ENCODE data around the gene RORB. TPM values are rescaled to one million over a fixed set of nuclear protein-coding genes. Genes with fewer than 3 reads are reported as not detected.

RORB gene
- polyA plus RNA-seq, 3 donors: not detected

DNA sequence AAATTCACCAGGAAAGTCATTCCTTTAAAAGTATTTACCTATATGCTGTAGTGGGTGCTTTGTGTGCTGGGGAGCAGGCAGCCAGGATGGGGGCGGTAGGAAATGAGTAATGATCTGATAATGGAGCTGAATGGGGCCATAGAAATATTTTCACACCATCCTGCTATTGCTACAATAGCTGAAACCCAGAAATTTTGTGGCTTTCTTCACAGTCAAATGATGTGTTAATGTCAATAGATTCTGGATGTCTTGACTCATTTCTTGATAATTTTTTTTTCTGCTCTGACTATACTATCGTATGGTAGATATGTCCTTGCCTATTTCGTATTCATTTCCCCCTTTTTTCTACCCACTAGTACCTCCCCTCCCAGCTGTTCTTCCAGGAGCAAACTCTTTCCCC is 59.5 kb downstream of the RORB start:
- Mint-ChIP-seq H3K9me3 (peaks cover 0 to 2% (median 0%) of the 10 kb centered on the region in 7 donors), H3K36me3 (no peaks in the 10 kb centered on the region), H3K4me1 (peaks cover 22% of the 10 kb centered on the region), H3K4me3 (no peak overlapping the region), H3K27me3 (ENCODE audit: low read depth in 3 of 3) (peaks cover 2 to 6% (median 6%) of the 10 kb centered on the region in 3 donors), H3K27ac (peak overlapping the region; percentile 2 to 82 (median 67))
- Histone ChIP-seq H3K4me3 (replicated peaks in 1 of 3; ENCODE audit: low read depth in 2 of 3, low read length in 3 of 3) (no peak overlapping the region), H3K27ac (ENCODE audit: low read depth in 1 of 2, low read length in 2 of 2) (peak overlapping the region in 1 of 2 donors; percentile 55), H3K4me1 (ENCODE audit: control insufficient read depth in 1 of 2, insufficient read depth in 2 of 2, low read length in 2 of 2) (peaks cover 19 to 23% of the 10 kb centered on the region in 2 donors), H2AFZ (ENCODE audit: insufficient read depth, low read depth, low read length, poor library complexity, severe bottlenecking) (no peak overlapping the region), H3K27me3 (ENCODE audit: control insufficient read depth in 2 of 2, insufficient read depth in 2 of 2, low read length in 2 of 2) (peaks cover 0 to 3% of the 10 kb centered on the region in 2 donors), H3K4me2 (replicated peaks; ENCODE audit: extremely low read depth, low read length, poor library complexity, severe bottlenecking) (no peak overlapping the region), H3K36me3 (replicated peaks in 1 of 2; ENCODE audit: control insufficient read depth in 1 of 2, insufficient read depth in 2 of 2, low read length in 2 of 2) (no peaks in the 10 kb centered on the region), H3K9ac (ENCODE audit: insufficient read depth, low read length, poor library complexity, severe bottlenecking) (no peak overlapping the region), H3K79me2 (ENCODE audit: insufficient read depth, low read length) (no peaks in the 10 kb centered on the region), H3K9me3 (replicated peaks in 1 of 2; ENCODE audit: control insufficient read depth in 1 of 2, insufficient read depth in 1 of 2, low read length in 2 of 2) (no peaks in the 10 kb centered on the region), H4K20me1 (ENCODE audit: insufficient read depth, low read length) (no peaks in the 10 kb centered on the region)
- WGBS (ENCODE audit: insufficient coverage): 67% methylated on average over 1 of the region's 3 CpGs
- DNase-seq: no peak
- TF ChIP-seq, protein P1, sequence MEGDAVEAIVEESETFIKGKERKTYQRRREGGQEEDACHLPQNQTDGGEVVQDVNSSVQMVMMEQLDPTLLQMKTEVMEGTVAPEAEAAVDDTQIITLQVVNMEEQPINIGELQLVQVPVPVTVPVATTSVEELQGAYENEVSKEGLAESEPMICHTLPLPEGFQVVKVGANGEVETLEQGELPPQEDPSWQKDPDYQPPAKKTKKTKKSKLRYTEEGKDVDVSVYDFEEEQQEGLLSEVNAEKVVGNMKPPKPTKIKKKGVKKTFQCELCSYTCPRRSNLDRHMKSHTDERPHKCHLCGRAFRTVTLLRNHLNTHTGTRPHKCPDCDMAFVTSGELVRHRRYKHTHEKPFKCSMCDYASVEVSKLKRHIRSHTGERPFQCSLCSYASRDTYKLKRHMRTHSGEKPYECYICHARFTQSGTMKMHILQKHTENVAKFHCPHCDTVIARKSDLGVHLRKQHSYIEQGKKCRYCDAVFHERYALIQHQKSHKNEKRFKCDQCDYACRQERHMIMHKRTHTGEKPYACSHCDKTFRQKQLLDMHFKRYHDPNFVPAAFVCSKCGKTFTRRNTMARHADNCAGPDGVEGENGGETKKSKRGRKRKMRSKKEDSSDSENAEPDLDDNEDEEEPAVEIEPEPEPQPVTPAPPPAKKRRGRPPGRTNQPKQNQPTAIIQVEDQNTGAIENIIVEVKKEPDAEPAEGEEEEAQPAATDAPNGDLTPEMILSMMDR (IDR thresholded peaks at IDR 0.05): no peak
- intact Hi-C loops (cut with micrococcal nuclease): no loop called here

DNA sequence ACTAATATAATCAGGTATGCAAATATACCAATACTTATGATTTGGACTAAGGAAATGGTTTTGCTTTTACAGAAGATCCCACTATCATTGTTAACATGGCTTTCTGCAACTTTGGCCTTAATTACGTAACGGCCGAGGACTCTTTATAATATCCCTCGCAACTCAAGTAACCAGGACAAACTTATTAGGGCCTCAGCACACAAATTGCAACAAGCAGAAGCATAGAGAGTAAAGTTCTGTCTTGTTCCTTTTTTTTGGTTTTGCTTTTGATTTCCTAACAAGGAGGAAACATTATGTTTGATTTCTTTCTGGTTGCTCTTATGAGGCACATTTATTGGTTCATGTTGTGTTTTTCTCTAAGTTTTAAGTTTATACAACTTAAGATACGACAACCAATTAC is 60.4 kb downstream of the RORB start:
- TF ChIP-seq, protein P1 (IDR thresholded peaks at IDR 0.05): no peak
- no peaks in the 10 kb centered on the region for H3K36me3 Mint-ChIP-seq
- Histone ChIP-seq H3K9ac (ENCODE audit: insufficient read depth, low read length, poor library complexity, severe bottlenecking) (no peak overlapping the region), H2AFZ (ENCODE audit: insufficient read depth, low read depth, low read length, poor library complexity, severe bottlenecking) (peak overlapping the region; percentile 30), H3K27ac (ENCODE audit: low read depth in 1 of 2, low read length in 2 of 2) (peak overlapping the region in 1 of 2 donors; percentile 55), H3K4me2 (replicated peaks; ENCODE audit: extremely low read depth, low read length, poor library complexity, severe bottlenecking) (peak overlapping the region; percentile 25), H3K79me2 (ENCODE audit: insufficient read depth, low read length) (no peaks in the 10 kb centered on the region), H3K4me3 (replicated peaks in 1 of 3; ENCODE audit: low read depth in 2 of 3, low read length in 3 of 3) (no peak overlapping the region), H3K27me3 (ENCODE audit: control insufficient read depth in 2 of 2, insufficient read depth in 2 of 2, low read length in 2 of 2) (no peaks in the 10 kb centered on the region), H4K20me1 (ENCODE audit: insufficient read depth, low read length) (no peaks in the 10 kb centered on the region), H3K9me3 (replicated peaks in 1 of 2; ENCODE audit: control insufficient read depth in 1 of 2, insufficient read depth in 1 of 2, low read length in 2 of 2) (no peaks in the 10 kb centered on the region), H3K36me3 (replicated peaks in 1 of 2; ENCODE audit: control insufficient read depth in 1 of 2, insufficient read depth in 2 of 2, low read length in 2 of 2) (no peaks in the 10 kb centered on the region), H3K4me1 (ENCODE audit: control insufficient read depth in 1 of 2, insufficient read depth in 2 of 2, low read length in 2 of 2) (peaks cover 19 to 23% of the 10 kb centered on the region in 2 donors)
- intact Hi-C loops (cut with micrococcal nuclease): no loop called here
- DNase-seq: peak; percentile 33 to 39 (median 34)
- no peak overlapping the region for H3K4me3 Mint-ChIP-seq
- peaks cover 22% of the 10 kb centered on the region for H3K4me1 Mint-ChIP-seq
- WGBS (ENCODE audit: insufficient coverage): no CpG with 5 or more reads among the region's 5 CpGs
- H3K27me3 Mint-ChIP-seq (ENCODE audit: low read depth in 3 of 3): peaks cover 2 to 5% (median 5%) of the 10 kb centered on the region in 3 donors
- H3K27ac Mint-ChIP-seq: peak overlapping the region in 4 of 7 donors; percentile 52 to 82 (median 72)
- peaks cover 0 to 2% (median 0%) of the 10 kb centered on the region in 7 donors for H3K9me3 Mint-ChIP-seq
